ENCODE results near the gene MPHOSPH8.
"Not testable (repeated sequence)": the region's sequence is repeated elsewhere in the genome, so short reads cannot be mapped to it uniquely, and the experiment has no call there.

The MPHOSPH8 gene

DNA sequence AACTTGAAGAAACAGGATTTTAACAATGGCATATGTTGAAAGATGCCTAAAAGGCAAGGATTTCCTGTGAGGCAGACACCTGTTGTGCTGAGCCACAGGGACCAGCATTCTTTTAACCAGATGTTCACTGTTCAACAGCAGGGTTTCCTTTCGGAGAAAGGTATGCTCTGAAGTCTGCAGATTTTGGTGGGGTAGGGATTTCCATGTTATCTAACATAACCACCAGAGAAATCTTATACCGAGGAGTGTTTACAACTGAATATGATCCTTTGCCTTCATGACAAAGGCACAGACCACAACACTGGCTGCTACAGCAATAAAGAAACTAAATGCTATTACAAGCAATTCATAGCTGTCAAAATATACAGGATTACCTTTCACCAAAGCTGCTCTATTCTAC lies 48.1 kb downstream of the MPHOSPH8 start:
- no peak for DNase-seq (ENCODE audit: low spot score)

DNA sequence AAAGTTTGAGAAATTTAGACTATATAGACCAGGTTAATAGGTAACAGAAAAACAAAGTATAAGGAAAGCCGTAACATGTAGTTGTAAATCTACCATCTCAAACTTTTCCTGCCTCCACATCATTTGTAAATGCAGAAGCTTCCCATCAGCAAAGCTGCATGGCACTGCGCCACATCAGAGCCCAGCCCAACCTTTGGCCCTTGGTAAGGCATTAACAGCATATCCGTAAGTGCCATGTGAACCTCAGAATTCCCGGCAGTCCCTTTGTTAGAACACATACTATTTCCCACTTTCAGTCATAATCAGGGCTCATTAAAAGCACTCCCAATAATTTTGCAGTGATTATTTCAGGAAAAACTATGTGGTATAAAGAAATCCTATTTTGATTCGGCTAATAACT lies 51.6 kb downstream of the MPHOSPH8 start:
- DNase-seq (ENCODE audit: low spot score) = no peak

DNA sequence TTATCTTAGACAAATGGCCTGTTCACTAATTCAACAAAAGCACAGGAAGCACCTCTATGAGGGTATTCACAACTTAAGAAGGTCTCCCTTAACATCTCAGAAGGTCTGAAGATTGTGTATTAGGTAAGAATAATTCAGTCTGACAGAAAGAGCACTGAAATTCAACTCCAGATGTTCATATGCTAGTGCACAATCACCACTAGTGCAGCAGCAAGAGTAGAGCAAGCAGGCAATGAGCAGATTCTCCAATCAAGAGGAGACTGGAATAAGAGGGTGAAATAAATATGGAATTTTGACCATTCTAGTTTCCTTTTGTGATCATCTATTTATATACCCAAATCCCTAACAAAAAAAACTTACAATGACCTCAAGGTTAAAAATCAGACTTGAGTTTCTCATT lies 52.0 kb downstream of the MPHOSPH8 start:
- DNase-seq (ENCODE audit: low spot score) = no peak

DNA sequence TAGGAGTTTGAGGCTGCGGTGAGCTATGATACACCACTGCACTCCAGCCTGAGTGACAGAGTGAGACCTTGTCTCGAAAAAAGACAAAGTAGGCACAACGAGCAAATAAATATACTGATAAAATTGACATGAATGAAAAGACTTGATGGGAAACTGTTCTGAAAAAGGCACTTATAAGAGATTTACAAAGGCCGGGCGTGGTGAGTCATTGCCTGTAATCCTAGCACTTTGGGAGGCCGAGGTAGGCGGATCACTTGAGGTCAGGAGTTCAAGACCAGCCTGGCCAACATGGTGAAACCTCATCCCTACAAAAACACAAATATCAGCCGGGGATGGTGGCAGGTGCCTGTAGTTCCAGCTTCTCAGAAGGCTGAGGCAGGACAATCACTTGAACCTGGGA lies 58.0 kb downstream of the MPHOSPH8 start:
- DNase-seq (ENCODE audit: low spot score) = not testable (repeated sequence)

DNA sequence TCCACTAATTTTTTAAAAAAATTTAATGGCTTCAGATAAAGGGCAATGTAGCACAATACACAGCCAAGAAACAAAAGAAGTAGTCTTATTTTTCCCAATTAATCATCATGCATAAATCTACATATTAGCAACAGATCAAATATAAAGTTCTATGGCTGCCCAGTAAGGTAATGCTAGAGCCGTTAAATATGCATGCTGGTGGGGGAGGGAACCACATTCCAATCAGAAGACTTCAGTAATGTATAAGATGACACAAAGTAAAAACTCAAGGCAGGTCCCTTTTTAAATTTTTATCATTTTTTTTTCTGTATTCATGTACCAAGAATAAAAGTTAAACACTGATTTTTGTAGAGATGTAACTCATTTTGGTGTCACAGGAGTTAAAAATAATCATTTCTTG lies 62.0 kb downstream of the MPHOSPH8 start:
- no peak for DNase-seq (ENCODE audit: low spot score)

DNA sequence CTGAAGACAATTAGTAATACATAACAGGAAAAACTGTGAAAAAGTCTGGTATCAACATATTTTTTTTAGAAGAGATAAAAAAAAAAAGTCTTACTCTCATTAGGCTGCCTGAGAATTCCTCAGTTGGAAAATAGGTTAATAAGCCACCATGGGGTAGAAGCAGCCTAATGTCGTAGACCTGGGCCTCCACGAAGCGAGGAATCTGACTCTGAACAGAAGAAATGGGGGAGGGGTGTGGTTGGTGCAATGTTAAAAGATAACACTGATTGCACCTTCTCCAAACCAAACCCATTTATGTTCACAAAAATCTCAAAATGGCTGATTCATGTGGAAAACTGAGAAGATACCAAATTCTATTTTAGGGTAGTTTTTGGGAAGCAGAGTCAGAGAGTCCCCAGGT lies 62.4 kb downstream of the MPHOSPH8 start:
- no peak for DNase-seq (ENCODE audit: low spot score)

DNA sequence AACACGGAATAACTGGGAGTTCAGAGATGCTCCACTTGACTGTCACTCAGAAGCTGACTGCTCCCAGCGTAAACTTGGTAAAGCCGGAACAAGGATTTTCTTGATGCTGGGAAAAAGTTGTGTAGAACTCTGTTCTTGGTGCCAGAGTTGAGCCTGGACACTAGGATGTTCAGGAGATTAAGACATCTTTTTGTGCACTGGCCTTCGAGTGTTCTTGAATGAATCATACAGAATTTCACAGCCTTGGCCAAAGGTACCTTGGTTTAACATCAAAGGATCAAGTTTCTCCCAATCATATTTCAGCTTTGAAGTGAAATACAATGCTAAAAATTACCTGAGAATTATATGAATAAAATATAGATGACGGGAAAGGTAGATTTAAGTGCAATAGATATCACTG lies 67.5 kb downstream of the MPHOSPH8 start:
- DNase-seq (ENCODE audit: low spot score) = not testable (repeated sequence)

DNA sequence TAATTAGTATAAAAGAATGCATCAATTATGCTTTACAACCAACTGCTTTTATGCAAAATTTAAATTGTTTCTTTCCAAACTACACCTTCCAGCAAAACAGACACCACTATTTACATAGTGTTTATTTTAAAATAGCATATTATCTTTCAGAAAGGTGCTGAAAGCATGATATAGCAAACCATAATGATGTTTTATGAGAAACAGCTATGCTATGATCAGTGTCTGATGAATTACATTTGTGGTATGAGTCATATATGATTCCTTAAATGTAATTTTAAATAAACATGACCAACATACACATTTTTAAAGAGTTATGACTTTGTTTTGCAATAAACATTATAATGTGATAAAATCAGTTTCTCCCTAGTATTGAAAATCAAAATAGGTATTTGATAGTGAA lies 68.2 kb downstream of the MPHOSPH8 start:
- not testable (repeated sequence) for DNase-seq (ENCODE audit: low spot score)

DNA sequence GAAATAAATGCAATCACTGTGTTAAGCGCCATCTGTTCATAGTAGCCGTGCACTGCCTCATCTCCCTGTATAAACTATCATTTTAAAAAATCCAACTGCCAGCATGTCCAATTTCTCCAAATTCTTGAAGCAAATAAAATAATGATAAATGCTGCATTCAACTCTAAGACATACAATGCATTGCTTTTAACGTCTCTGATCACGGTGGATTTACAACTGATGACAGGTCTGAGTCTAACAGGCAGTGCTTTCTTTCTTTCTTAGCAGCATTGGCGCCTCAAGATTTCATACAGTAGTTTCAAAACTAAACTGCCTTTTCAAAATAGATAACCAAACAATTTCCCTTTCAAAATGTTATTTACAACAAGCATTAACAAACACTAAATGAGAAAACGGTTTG lies 70.8 kb downstream of the MPHOSPH8 start:
- DNase-seq (ENCODE audit: low spot score) = not testable (repeated sequence)

DNA sequence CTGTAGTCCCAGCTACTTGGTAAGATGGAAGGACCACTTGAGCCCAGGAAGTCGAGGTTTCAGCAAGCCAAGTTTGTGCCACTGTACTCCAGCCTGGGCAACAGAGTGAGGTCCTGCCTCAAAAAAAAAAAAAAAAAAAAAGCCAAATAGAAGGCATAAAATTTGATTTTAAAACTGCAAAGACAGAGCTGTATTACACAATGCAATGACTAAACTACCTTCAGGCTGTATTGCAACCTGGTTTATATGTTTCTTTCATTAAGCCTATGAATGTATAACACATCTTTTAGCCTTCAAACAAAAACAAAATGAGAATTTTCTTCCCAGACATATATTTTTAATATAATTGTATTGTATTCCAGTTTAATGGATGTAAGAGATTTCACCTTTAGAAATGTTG lies 75.6 kb downstream of the MPHOSPH8 start:
- DNase-seq (ENCODE audit: low spot score) = not testable (repeated sequence)

DNA sequence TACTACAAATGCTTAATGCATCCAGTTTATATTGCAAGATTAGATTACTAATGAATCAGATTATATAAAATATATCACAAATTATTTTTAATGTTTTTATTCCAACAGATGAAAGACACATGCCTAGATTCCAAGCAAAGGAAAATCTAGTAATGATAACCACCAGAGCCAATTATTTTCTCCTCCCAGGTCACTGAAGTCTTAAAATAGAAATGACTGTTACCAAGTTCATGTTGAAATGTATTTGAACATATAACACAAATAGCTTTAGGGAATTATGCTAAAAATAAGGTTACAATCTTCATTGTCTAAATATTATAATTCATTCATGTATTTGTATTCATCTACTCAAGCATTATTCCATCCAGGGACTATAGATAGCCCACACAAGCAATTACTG lies 76.3 kb downstream of the MPHOSPH8 start:
- DNase-seq (ENCODE audit: low spot score) = not testable (repeated sequence)

DNA sequence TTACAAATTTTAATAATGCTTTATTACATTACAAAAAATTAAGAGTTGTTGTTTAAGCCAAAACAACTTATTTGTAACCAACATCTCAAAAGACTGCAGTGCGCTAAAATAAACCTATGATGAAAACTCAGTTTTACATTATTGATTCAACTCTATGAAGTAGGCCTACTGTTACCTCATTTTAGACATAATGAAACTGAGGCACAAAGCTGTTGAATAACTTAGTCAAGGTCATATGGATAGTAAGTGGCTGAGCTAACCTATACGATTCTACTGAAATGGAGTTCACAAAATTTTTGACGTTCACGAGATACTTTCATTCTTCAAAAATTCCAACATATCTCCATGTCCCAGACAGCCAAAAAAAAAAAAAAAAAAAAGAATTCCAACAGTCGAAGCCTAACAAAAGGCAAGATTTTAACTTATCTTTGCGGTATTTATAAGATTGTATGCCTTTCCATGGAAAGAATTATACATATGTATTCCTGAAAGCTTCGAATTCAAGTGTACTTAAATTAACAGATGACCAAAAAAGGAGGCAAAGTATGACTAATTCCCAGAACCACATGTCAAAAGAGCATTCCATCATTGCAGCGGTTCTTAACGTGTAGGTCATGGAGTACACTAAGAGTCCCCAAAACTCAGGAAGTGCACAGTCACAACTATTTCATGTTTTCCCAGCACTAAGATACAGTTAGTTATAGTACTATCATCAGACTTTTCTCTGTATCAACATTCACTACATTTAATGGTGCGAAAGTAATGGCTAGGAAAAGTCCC lies 79.9 kb downstream of the MPHOSPH8 start:
- peak; percentile 10 for DNase-seq (ENCODE audit: low spot score)

DNA sequence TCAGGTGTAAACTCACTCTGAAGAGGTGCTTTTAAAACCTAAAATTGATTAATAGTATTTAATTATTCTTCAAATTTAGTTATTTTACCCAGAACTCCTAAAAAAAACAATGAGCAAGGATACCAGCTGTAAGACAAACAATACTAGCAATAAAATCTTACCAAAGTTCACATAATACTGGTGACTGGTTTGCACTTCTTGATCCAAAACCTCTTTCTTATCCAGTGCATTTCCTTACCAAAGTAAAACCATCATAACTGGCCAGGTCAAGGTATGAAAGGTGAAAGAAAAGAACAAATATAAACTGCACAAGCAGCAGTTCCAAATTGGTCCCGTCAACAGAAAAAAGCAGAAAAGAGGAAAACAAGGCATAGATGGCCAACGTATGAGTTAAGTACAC lies 86.6 kb downstream of the MPHOSPH8 start:
- no peak for DNase-seq (ENCODE audit: low spot score)

All from SW480 (cell line).